B cell (primary cell): ENCODE data around the gene C21orf58. TPM values are rescaled to one million over a fixed set of nuclear protein-coding genes. Genes with fewer than 3 reads are reported as not detected.

Experiments
- ATAC-seq: fragments of 200-7000 bp; cut with Tn5 transposase; one replicate; pipeline ENCODE4 v1.10.0; 2021; ENCODE audit warnings: low read depth, mild to moderate bottlenecking, moderate number of reproducible peaks, moderate library complexity
- CTCF ChIA-PET: fragments of 350-600 bp; sonication (Branson Sonifier 250); formaldehyde crosslinking; loops from one replicate; lab custom pipeline; 2021; ENCODE audit warnings: antibody characterized with exemption, inconsistent platforms; lab: Charles Lee
- POLR2A ChIA-PET: fragments of 350-600 bp; sonication (Branson Sonifier 250); formaldehyde crosslinking; loops from one replicate; lab custom pipeline; 2021; ENCODE audit warnings: antibody characterized with exemption; lab: Charles Lee
- DNase-seq: peaks from one replicate; pipeline ENCODE4 v3.0.0; 2013
- H2AFZ ChIP-seq: 2 replicates; pipeline ENCODE4 v1.6.1; 2012; ENCODE audit warnings: mild to moderate bottlenecking, low read depth, low read length; ENCODE audit not compliant: insufficient read depth, poor library complexity, severe bottlenecking
- H3K27ac ChIP-seq, 2 donors: 1 replicate in 1 of 2; 2 replicates in 1 of 2; pipeline ENCODE4 v1.5.1; 2012 to 2013; ENCODE audit warnings: low read length in 2 of 2, mild to moderate bottlenecking in 2 of 2, moderate library complexity in 1 of 2
- H3K27me3 ChIP-seq, 4 experiments: fragments of 200-600 bp in 1 of 4; sonication (generic) in 1 of 4; replicated peaks in 1 of 4; 1 replicate in 2 of 4; 2 replicates in 2 of 4; pipeline versions ENCODE4 v1.6.1 to v1.7.0; 2013 to 2016; ENCODE audit warnings: low read length in 3 of 4, mild to moderate bottlenecking in 2 of 4, mixed read lengths in 1 of 4, moderate library complexity in 1 of 4; ENCODE audit not compliant: insufficient read depth in 4 of 4, control insufficient read depth in 3 of 4; ENCODE audit errors: control extremely low read depth in 1 of 4
- H3K36me3 ChIP-seq, 2 experiments: replicated peaks in 1 of 2; 1 replicate in 1 of 2; 2 replicates in 1 of 2; pipeline versions ENCODE4 v1.6.1 to v1.7.1; 2013; ENCODE audit warnings: low read length in 1 of 2; ENCODE audit not compliant: insufficient read depth in 2 of 2, control insufficient read depth in 1 of 2; ENCODE audit errors: control extremely low read depth in 1 of 2, extremely low read depth in 1 of 2
- H3K4me1 ChIP-seq, 2 donors: fragments of 200-600 bp in 1 of 2; sonication (generic) in 1 of 2; 1 replicate in 1 of 2; 2 replicates in 1 of 2; pipeline versions ENCODE4 v1.5.1 to v1.6.1; 2013 to 2017; ENCODE audit warnings: low read length in 2 of 2; ENCODE audit not compliant: control insufficient read depth in 2 of 2, insufficient read depth in 2 of 2
- H3K4me2 ChIP-seq: replicated peaks from 2 replicates; pipeline ENCODE3; 2012; ENCODE audit warnings: mild to moderate bottlenecking, low read depth, low read length; ENCODE audit not compliant: poor library complexity, severe bottlenecking
- H3K4me3 ChIP-seq, 5 experiments: fragments of 200-600 bp in 1 of 5; sonication (generic) in 1 of 5; 1 replicate in 3 of 5; 2 replicates in 2 of 5; pipeline versions ENCODE4 v1.5.1 to v1.7.0; 2011 to 2016; ENCODE audit warnings: low read length in 4 of 5, mild to moderate bottlenecking in 4 of 5, low read depth in 2 of 5, control low read depth in 1 of 5, moderate library complexity in 1 of 5; ENCODE audit not compliant: insufficient read depth in 1 of 5; ENCODE audit errors: control extremely low read depth in 1 of 5, extremely low read depth in 1 of 5
- H3K79me2 ChIP-seq: fragments of 200-600 bp; sonication (generic); one replicate; pipeline ENCODE4 v1.6.0; 2016; ENCODE audit warnings: low read length; ENCODE audit not compliant: control insufficient read depth, insufficient read depth
- H3K9ac ChIP-seq: fragments of 200-600 bp; sonication (generic); 2 replicates; pipeline ENCODE4 v1.6.1; 2017; ENCODE audit warnings: mild to moderate bottlenecking, low read length, moderate library complexity
- H3K9me3 ChIP-seq, 3 donors: one replicate each; pipeline versions ENCODE4 v1.6.1 to v1.7.1; 2013; ENCODE audit warnings: low read length in 2 of 3; ENCODE audit not compliant: control insufficient read depth in 2 of 3, insufficient read depth in 1 of 3; ENCODE audit errors: control extremely low read depth in 1 of 3
- H4K20me1 ChIP-seq: 2 replicates; pipeline ENCODE4 v1.6.0; 2012; ENCODE audit warnings: mild to moderate bottlenecking, low read length; ENCODE audit not compliant: insufficient read depth, control insufficient read depth, poor library complexity, severe bottlenecking
- H3K27ac Mint-ChIP-seq: one replicate; pipeline ENCODE4 v1.8.0; 2021; ENCODE audit warnings: mixed read lengths
- H3K27me3 Mint-ChIP-seq: one replicate; pipeline ENCODE4 v1.8.0; 2021; ENCODE audit warnings: mixed read lengths
- H3K4me1 Mint-ChIP-seq: one replicate; pipeline ENCODE4 v1.8.0; 2021; ENCODE audit warnings: mixed read lengths
- H3K4me3 Mint-ChIP-seq: one replicate; pipeline ENCODE4 v1.8.0; 2021; ENCODE audit warnings: mixed read lengths
- H3K9me3 Mint-ChIP-seq: one replicate; pipeline ENCODE4 v1.8.0; 2022; ENCODE audit warnings: mixed read lengths; ENCODE audit not compliant: insufficient read depth
- EZH2 ChIP-seq: IDR thresholded peaks from 2 replicates; pipeline ENCODE4 v1.6.1; 2012; ENCODE audit warnings: borderline replicate concordance, low read depth, mild to moderate bottlenecking, moderate library complexity, low read length; ENCODE audit not compliant: insufficient read depth, poor library complexity, severe bottlenecking
- WGBS: methylation state at CpG from one replicate; pipeline ENCODE4 v1.1.5; 2013; ENCODE audit warnings: missing lambda C conversion rate; ENCODE audit not compliant: insufficient coverage; 5-methylcytosine and 5-hydroxymethylcytosine counted together
- intact Hi-C: fragments of 100-400 bp; cut with micrococcal nuclease; formaldehyde crosslinking; loops from one replicate; pipeline ENCODE4 v1.10.0; 2022
- polyA plus RNA-seq: library from polyadenylated mRNA; depleted of rRNA; stranded (reverse); fragments of >200 nt; gene quantifications from 2 replicates; pipeline ENCODE4 v1.2.3, GENCODE V29; 2012
- total RNA-seq, 2 donors: library from RNA; stranded (reverse); fragments of 120-200 nt in 1 of 2; gene quantifications; 1 replicate in 1 of 2; 2 replicates in 1 of 2; pipeline versions ENCODE4 v1.2.3 to v1.2.4, GENCODE V29; 2013 to 2022
- TF ChIP-seq, protein P1 (sequence below): fragments of 200-600 bp; IDR thresholded peaks from one replicate; pipeline ENCODE4 v1.8.0; 2022; ENCODE audit warnings: antibody characterized with exemption, mild to moderate bottlenecking

The C21orf58 gene
- total and polyA plus RNA-seq, 2 donors (not counting 1 experiment from before 2014, with no cell fraction given): 6.3 to 9.5 TPM

DNA sequence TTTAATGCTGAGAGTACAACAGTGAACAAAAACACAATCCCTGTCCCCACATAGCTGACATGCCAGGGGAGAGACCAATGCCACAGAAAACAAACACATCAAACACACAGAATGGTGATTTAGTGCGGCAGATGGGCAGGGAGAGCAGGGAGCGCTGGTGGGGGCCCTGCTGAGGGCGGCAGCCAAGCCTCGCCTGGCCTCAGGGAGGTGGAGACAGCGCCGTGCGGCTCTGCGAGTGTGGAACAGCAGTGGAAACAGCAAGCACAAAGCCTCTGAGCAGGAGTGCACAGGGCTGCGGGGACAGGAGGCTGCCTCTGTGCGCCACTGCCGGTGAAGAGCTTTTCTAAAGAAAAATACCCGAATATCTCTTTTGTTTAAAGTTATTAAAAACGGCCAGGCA, 55.3 kb downstream of the C21orf58 start:
- POLR2A ChIA-PET: no interaction called here
- Histone ChIP-seq H3K79me2 (no peaks in the 10 kb centered on the region), H3K27me3 (no peaks in the 10 kb centered on the region), H3K9ac (no peak overlapping the region), H3K4me2 (no peak overlapping the region), H3K4me3 (no peak overlapping the region), H2AFZ (no peak overlapping the region), H3K27ac (no peak overlapping the region), H3K4me1 (no peaks in the 10 kb centered on the region), H3K9me3 (no peaks in the 10 kb centered on the region), H4K20me1 (peaks cover 13% of the 10 kb centered on the region), H3K36me3 (peaks cover 12 to 87% of the 10 kb centered on the region in 2 experiments)
- Mint-ChIP-seq H3K9me3 (no peaks in the 10 kb centered on the region), H3K27ac (no peak overlapping the region), H3K4me1 (no peaks in the 10 kb centered on the region), H3K4me3 (no peak overlapping the region), H3K27me3 (no peaks in the 10 kb centered on the region)
- ATAC-seq: no peak
- TF ChIP-seq EZH2: no peak
- TF ChIP-seq, protein P1, sequence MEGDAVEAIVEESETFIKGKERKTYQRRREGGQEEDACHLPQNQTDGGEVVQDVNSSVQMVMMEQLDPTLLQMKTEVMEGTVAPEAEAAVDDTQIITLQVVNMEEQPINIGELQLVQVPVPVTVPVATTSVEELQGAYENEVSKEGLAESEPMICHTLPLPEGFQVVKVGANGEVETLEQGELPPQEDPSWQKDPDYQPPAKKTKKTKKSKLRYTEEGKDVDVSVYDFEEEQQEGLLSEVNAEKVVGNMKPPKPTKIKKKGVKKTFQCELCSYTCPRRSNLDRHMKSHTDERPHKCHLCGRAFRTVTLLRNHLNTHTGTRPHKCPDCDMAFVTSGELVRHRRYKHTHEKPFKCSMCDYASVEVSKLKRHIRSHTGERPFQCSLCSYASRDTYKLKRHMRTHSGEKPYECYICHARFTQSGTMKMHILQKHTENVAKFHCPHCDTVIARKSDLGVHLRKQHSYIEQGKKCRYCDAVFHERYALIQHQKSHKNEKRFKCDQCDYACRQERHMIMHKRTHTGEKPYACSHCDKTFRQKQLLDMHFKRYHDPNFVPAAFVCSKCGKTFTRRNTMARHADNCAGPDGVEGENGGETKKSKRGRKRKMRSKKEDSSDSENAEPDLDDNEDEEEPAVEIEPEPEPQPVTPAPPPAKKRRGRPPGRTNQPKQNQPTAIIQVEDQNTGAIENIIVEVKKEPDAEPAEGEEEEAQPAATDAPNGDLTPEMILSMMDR: no peak
- no peak for DNase-seq
- WGBS: 96% methylated on average over 13 of the region's 13 CpGs
- CTCF ChIA-PET: interaction anchor here (1.1 kb wide), 1 partner anchor 10 kb away, joined by 3 read pairs; no protein-coding TSS in a partner anchor
- intact Hi-C loops: no loop called here

DNA sequence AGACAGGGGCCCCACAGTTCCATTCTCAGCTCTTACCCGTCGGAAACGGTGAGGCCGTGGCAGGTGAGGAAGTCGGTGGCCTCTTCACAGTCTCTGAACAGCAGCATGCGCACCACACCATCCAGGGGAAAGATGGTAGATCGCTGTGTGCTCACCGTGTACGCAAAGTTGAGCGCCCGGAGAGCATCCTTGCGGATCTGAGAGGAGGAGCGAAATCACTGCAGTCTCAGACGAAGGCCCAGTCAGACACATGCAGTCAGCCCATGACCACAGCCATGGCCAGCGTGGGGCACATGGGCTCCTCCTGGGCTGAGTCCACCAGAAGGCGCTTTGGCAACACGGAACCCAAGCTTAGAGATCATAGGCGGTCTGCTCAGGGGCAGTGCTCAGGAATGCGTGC, 56.7 kb downstream of the C21orf58 start:
- H3K27ac ChIP-seq: no peak overlapping the region
- Mint-ChIP-seq H3K27ac (no peak overlapping the region), H3K9me3 (no peaks in the 10 kb centered on the region), H3K4me1 (no peaks in the 10 kb centered on the region), H3K27me3 (no peaks in the 10 kb centered on the region), H3K4me3 (no peak overlapping the region)
- intact Hi-C loops: no loop called here
- no peak overlapping the region for H3K4me3 ChIP-seq
- TF ChIP-seq, protein P1: no peak
- no peak for TF ChIP-seq EZH2
- CTCF ChIA-PET: no interaction called here
- H3K9me3 ChIP-seq: no peaks in the 10 kb centered on the region
- POLR2A ChIA-PET: no interaction called here
- no peak overlapping the region for H3K4me2 ChIP-seq
- no peak overlapping the region for H2AFZ ChIP-seq
- peaks cover 18% of the 10 kb centered on the region for H4K20me1 ChIP-seq
- H3K27me3 ChIP-seq: no peaks in the 10 kb centered on the region
- WGBS: 98% methylated on average over 17 of the region's 19 CpGs
- no peak for ATAC-seq
- H3K79me2 ChIP-seq: peaks cover 3% of the 10 kb centered on the region
- DNase-seq: no peak
- H3K4me1 ChIP-seq: no peaks in the 10 kb centered on the region
- H3K36me3 ChIP-seq: peaks cover 5 to 77% of the 10 kb centered on the region in 2 experiments
- no peak overlapping the region for H3K9ac ChIP-seq
